ENCODE results near the gene NDUFV1. TPM values are rescaled to one million over a fixed set of nuclear protein-coding genes. Genes with fewer than 3 reads are reported as not detected.
A peak's percentile ranks its signal among the peaks of the same experiment; 100 is the strongest.
"Not testable (repeated sequence)": the region's sequence is repeated elsewhere in the genome, so short reads cannot be mapped to it uniquely, and the experiment has no call there.

Gene NDUFV1
- total RNA-seq, 4 donors from 2014 or later = 143 to 233 (median 165) TPM

DNA sequence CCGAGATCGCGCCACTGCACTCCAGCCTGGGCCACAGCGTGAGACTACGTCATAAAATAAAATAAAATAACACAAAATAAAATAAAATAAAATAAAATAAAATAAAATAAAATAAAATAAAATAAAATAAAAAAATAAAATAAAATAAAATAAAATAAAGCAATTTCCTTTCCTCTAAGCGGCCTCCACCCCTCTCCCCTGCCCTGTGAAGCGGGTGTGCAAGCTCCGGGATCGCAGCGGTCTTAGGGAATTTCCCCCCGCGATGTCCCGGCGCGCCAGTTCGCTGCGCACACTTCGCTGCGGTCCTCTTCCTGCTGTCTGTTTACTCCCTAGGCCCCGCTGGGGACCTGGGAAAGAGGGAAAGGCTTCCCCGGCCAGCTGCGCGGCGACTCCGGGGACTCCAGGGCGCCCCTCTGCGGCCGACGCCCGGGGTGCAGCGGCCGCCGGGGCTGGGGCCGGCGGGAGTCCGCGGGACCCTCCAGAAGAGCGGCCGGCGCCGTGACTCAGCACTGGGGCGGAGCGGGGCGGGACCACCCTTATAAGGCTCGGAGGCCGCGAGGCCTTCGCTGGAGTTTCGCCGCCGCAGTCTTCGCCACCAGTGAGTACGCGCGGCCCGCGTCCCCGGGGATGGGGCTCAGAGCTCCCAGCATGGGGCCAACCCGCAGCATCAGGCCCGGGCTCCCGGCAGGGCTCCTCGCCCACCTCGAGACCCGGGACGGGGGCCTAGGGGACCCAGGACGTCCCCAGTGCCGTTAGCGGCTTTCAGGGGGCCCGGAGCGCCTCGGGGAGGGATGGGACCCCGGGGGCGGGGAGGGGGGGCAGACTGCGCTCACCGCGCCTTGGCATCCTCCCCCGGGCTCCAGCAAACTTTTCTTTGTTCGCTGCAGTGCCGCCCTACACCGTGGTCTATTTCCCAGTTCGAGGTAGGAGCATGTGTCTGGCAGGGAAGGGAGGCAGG, 23.2 kb upstream of the NDUFV1 start, which contains the start of gene GSTP1:
Gene GSTP1 (plus strand): TSS at position 566 of the 958 bp plus-strand sequence. CDS start 32 bp downstream, at position 598.
- TF ChIP-seq CTCF (IDR thresholded peaks at IDR 0.05) = peak in 2 of 3 donors; percentile 28 to 77
- ATAC-seq (ENCODE audit: low FRiP score) = peak; percentile 98
- peak; percentile 76 for DNase-seq (ENCODE audit: low spot score)

DNA sequence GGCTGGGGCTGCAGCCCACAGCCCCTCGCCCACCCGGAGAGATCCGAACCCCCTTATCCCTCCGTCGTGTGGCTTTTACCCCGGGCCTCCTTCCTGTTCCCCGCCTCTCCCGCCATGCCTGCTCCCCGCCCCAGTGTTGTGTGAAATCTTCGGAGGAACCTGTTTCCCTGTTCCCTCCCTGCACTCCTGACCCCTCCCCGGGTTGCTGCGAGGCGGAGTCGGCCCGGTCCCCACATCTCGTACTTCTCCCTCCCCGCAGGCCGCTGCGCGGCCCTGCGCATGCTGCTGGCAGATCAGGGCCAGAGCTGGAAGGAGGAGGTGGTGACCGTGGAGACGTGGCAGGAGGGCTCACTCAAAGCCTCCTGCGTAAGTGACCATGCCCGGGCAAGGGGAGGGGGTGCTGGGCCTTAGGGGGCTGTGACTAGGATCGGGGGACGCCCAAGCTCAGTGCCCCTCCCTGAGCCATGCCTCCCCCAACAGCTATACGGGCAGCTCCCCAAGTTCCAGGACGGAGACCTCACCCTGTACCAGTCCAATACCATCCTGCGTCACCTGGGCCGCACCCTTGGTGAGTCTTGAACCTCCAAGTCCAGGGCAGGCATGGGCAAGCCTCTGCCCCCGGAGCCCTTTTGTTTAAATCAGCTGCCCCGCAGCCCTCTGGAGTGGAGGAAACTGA, 22.4 kb upstream of the NDUFV1 start:
- DNase-seq (ENCODE audit: low spot score) = no peak
- no peak for TF ChIP-seq CTCF (IDR thresholded peaks at IDR 0.05)

DNA sequence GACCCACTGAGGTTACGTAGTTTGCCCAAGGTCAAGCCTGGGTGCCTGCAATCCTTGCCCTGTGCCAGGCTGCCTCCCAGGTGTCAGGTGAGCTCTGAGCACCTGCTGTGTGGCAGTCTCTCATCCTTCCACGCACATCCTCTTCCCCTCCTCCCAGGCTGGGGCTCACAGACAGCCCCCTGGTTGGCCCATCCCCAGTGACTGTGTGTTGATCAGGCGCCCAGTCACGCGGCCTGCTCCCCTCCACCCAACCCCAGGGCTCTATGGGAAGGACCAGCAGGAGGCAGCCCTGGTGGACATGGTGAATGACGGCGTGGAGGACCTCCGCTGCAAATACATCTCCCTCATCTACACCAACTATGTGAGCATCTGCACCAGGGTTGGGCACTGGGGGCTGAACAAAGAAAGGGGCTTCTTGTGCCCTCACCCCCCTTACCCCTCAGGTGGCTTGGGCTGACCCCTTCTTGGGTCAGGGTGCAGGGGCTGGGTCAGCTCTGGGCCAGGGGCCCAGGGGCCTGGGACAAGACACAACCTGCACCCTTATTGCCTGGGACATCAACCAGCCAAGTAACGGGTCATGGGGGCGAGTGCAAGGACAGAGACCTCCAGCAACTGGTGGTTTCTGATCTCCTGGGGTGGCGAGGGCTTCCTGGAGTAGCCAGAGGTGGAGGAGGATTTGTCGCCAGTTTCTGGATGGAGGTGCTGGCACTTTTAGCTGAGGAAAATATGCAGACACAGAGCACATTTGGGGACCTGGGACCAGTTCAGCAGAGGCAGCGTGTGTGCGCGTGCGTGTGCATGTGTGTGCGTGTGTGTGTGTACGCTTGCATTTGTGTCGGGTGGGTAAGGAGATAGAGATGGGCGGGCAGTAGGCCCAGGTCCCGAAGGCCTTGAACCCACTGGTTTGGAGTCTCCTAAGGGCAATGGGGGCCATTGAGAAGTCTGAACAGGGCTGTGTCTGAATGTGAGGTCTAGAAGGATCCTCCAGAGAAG, 21.6 kb upstream of the NDUFV1 start:
- ATAC-seq (ENCODE audit: low FRiP score) (no peak), DNase-seq (ENCODE audit: low spot score) (no peak)
- TF ChIP-seq CTCF (IDR thresholded peaks at IDR 0.05) = no peak

More for the DNA sequence above, 22.4 kb upstream of the NDUFV1 start:
- ATAC-seq (ENCODE audit: low FRiP score) = peak; percentile 58

- no peak for ATAC-seq (ENCODE audit: low FRiP score)
- no peak for TF ChIP-seq CTCF (IDR thresholded peaks at IDR 0.05)
These were observed 20.8 kb upstream of the NDUFV1 start for GRCh38 chr11:67585911-67586310.

GRCh38 chr11:67586568-67587250, 20.0 kb upstream of the NDUFV1 start:
- DNase-seq (ENCODE audit: low spot score) (no peak), ATAC-seq (ENCODE audit: low FRiP score) (no peak)
- no peak for TF ChIP-seq CTCF (IDR thresholded peaks at IDR 0.05)

More at GRCh38 chr11:67585911-67586310, 20.8 kb upstream of the NDUFV1 start:
- no peak for DNase-seq (ENCODE audit: low spot score)

- no peak for TF ChIP-seq CTCF (IDR thresholded peaks at IDR 0.05)
- DNase-seq (ENCODE audit: low spot score) (no peak), ATAC-seq (ENCODE audit: low FRiP score) (no peak)
These were observed 18.6 kb upstream of the NDUFV1 start for GRCh38 chr11:67588136-67588503.

DNA sequence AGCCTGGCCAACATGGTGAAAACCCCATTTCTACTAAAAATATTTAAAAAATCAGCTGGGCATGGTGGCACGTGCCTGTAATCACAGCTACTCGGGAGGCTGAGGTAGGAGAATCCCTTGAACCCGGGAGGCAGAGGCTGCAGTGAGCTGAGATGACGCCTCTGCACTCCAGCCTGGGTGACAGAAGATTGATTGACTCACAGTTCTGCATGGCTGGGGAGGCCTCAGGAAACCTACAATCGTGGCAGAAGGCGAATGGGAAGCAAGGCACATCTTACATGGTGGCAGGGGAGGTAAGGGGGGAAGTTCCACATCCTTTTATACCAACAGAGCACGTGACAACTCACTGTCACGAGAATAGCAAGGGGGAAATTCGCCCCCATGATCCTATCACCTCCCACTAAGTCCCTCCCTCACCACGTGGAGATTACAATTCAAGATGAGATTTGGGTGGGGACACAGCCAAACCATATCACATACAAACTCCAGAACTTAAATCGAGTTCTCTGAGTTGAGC, 17.8 kb upstream of the NDUFV1 start:
- ATAC-seq (ENCODE audit: low FRiP score); DNase-seq (ENCODE audit: low spot score): not testable (repeated sequence)
